SH-SY5Y (cell line): ENCODE data around the gene SCNN1B.

Experiments used
- GATA2 ChIP-seq: IDR thresholded peaks from 2 replicates; pipeline ENCODE4 v1.6.1; 2011; ENCODE audit warnings: mild to moderate bottlenecking, low read depth, low read length
- GATA3 ChIP-seq: IDR thresholded peaks from 2 replicates; pipeline ENCODE4 v1.6.1; 2011; ENCODE audit warnings: low read depth, mild to moderate bottlenecking, low read length, moderate library complexity

The SCNN1B gene

DNA sequence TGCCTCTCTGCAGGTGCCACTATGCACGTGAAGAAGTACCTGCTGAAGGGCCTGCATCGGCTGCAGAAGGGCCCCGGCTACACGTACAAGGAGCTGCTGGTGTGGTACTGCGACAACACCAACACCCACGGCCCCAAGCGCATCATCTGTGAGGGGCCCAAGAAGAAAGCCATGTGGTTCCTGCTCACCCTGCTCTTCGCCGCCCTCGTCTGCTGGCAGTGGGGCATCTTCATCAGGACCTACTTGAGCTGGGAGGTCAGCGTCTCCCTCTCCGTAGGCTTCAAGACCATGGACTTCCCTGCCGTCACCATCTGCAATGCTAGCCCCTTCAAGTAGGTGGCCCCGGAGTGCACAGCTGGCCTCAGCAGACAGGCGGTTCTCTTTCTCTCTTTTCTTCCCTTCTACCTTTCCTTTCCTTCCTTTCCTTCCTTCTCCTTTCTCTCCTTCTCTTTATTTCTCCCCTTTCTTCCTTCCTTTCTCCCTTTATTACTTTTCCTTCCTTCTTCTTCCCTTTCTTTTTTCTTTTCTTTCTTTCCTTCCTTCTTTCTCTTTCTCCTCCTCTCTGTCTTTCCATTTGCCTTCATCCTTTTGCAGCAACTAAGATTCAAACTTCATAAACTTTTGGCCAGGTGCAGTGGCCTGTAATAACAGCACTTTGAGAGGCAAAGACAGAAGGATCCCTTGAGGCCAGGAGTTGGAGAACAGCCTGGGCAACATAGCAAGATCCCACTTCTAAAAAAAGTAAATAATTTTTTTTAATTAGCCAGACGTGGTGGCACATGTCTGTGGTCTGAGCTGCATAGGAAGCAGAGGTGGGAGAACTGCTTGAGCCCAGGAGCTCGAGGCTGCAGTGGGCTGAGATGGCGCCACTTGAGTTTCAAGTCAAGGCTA, 46.7 kb downstream of the SCNN1B start:
- TF ChIP-seq GATA2 (no peak), GATA3 (no peak)

- TF ChIP-seq GATA3 = no peak
- TF ChIP-seq GATA2 = no peak
Observed at GRCh38 chr16:23351360-23351759, 49.3 kb downstream of the SCNN1B start.

DNA sequence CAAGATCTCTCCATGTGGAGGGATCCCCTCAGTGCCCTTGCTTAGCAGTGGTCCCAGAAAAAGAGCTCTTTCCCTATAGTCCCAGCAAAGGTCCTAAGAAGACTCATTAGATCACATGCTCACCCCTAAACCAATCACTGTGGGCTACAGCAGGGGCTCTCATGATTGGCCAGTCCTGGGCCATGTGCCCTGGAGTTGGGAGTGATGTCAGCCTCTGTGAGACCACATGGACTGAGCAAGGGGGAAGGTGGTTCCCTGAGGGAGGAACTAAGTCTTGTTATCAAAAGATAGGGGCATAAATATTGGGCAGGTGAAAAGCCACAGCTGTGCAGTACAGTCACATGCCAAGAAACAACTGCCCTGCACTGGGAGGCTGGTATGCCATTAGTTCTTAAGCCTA, 51.3 kb downstream of the SCNN1B start:
- TF ChIP-seq GATA3 (no peak), GATA2 (no peak)

DNA sequence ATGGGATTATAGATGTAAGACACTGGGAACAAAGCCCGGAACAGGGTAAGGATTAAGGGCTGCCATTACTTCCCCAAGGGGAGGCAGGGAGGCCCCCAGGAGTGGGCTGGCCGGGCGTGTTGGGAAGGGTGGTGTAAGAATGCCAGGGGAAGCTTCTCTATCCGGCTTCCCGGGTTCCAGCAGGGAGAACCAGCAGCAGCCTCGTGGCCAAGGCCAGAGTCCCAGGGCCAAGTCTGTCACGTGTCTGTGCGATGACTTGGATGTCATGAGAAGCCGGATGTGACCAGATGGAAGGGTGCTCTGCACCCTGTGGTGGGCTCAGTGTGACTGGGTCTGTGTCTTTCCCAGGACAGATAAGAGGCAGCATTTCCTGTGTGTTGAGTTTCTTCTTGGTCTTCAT, 52.1 kb downstream of the SCNN1B start:
- TF ChIP-seq GATA2 (no peak), GATA3 (no peak)

DNA sequence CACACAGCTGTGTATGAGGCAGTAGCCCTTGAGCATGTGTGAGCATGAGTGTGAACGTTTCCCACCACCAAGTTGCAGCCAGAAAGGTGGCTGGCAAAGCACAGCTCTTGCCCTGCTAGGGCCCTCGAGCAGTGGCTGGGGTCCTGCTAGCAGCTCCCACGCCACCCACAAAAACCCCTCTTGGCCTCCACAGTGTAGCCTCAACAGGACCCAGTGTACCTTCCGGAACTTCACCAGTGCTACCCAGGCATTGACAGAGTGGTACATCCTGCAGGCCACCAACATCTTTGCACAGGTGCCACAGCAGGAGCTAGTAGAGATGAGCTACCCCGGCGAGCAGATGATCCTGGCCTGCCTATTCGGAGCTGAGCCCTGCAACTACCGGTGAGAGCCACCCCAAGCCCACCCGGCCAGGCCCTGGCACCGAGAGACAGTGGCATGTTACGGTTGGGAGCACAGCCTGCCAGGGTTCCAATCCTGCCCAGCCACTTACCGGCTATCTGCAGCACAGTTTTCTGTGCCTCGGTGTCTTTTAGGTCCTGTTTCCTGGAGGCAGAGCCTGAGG, 53.1 kb downstream of the SCNN1B start:
- no peak for TF ChIP-seq GATA3
- TF ChIP-seq GATA2 = no peak

DNA sequence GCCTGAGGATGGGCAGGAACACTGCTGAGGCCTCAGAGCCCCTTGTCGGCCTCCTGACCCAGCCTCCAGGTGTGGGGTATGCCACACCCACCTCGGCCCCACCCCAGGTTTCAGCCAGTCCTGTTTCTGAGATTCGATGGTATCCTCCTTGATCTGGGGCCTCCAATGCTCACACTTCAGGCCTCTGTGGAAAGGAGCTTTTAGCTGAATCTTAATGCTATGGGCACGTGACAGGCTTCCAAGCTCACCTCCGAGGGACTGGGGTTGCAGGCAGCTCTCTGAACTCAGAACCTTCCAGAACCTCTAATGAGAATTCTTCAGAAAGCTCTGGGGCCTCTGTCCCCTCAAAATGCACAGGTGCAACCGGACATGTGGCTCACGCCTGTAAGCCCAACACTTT, 54.8 kb downstream of the SCNN1B start:
- TF ChIP-seq GATA2 (no peak), GATA3 (no peak)

DNA sequence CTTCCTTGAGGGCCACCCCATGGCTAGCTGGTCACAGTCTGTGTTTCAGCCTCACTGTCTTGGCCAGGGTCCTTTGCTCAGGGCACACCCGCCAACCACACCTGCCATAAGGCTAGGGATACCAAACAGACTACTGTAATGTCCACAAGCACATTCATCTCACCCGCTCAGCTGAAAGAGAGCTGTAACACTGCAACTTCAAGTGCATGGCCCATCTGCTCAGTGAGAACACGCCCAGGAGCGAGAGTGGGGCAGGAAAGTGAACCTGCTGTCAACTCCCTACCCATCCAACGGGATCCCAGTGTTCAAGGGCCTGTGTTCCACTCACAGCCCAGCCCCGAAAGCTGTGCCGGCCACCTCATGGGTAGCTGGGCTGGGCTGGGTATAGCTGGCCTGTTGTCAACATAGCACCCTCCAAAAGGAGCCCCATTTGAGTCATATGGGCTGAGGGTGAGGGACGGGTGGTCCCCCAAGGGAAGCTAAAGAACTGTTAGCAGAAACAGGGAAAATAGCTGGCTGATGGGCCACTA, 55.7 kb downstream of the SCNN1B start:
- no peak for TF ChIP-seq GATA3
- no peak for TF ChIP-seq GATA2

- TF ChIP-seq GATA3 (no peak), GATA2 (no peak)
Observed at GRCh38 chr16:23359092-23359760, 57.1 kb downstream of the SCNN1B start.

DNA sequence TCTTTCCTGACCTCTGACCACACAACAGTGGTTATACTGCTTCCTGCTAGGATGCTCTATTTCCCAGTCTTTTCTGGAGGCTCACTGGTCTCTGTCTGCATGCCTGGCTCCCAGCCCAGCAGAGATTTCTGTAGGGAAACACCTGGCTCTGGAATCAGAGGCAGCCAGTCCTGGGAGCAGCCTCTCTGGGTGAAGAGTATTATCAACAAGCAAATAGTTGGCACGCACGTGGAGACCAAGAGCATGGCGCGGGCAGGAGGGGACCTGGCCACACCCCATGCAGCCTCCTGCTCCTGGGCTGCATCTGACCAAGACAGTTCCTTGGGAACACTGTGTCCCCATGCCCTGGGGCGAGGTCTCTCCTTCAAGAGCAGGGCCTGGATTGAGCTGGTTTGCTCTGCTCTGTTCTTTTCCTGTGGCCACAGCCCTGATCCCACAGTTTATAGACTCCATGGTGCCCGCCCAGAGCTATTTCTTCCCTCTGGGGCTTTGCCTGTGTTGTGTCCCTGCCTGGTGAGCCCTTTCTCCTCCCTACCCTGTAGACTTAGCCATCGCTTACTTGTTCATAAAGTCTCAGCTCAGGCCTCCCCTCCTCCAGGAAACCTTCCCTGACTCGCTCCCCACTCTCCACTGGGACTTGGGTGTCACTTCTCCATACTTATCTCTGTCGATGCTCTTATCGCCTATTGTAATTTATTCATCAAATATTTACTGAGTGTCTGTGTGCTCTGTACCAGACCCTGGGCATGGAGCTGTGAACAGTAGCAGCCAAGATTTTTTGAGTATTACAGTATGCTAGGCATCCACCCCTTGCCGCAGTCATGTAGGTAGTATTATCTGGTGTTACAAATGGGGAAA, 60.6 kb downstream of the SCNN1B start:
- TF ChIP-seq GATA2 = no peak
- TF ChIP-seq GATA3 = no peak

DNA sequence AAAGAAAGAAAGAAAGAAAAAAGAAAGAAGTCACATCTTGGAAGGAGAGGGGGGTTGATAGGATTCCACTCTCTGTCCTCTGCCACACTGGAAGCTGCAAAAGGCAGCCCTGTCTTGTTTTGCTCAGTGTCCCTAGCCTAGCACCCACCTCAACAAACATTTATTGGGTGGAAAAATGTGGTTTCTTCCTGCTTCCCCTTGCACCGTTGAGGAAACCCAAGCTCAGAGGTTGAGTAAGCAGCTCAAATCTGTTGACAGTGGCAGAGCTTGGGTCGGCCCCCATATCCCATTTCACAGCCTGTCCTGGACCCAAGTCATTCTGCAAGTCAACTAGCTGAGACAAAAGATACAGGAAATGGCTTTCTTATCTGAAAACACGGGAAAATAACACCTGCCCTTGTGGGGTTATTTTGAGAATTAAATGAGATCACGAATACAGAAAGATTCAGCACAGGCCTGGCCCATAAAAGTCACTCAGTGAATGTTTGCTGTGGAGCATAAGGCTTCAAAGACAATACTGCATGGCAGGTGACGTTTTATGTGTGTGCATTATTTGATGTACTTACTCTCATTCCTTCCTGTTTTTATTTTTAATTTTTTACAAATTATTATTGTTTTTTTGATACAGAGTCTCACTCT, 63.6 kb downstream of the SCNN1B start:
- TF ChIP-seq GATA3 (no peak), GATA2 (no peak)

DNA sequence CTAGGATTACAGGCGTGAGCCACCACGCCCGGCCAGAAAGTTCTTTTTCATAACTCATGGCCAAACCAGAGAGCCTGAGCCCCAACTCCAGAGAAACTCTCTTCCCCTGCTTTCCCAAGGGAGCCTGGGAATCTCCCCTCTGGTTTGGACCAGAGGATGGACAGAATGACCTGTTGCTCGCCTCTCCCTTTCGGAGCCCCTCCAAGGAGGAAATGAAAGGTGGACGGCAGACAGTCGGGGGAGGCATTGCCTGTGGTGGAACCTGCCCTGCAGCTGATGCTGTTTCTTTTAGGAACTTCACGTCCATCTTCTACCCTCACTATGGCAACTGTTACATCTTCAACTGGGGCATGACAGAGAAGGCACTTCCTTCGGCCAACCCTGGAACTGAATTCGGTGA, 65.5 kb downstream of the SCNN1B start:
- no peak for TF ChIP-seq GATA3
- TF ChIP-seq GATA2 = no peak

GRCh38 chr16:23367988-23368387, 65.9 kb downstream of the SCNN1B start:
- TF ChIP-seq GATA3 = no peak
- no peak for TF ChIP-seq GATA2

GRCh38 chr16:23368469-23368868, 66.4 kb downstream of the SCNN1B start:
- no peak for TF ChIP-seq GATA2
- no peak for TF ChIP-seq GATA3
